CD14-positive monocyte (primary cell): ENCODE data around the gene ATP5MC3. TPM values are rescaled to one million over a fixed set of nuclear protein-coding genes. Genes with fewer than 3 reads are reported as not detected.

Experiments
- DNase-seq, 3 donors: peaks; one replicate each; pipeline ENCODE4 v3.0.0-alpha.2; 2011 to 2022
- H2AFZ ChIP-seq: 2 replicates; pipeline ENCODE4 v1.6.0; 2012; ENCODE audit warnings: mild to moderate bottlenecking, low read depth, low read length, inconsistent platforms; ENCODE audit not compliant: insufficient read depth, poor library complexity, severe bottlenecking
- H3K27ac ChIP-seq, 2 donors: 1 replicate in 1 of 2; 2 replicates in 1 of 2; pipeline ENCODE4 v1.5.1; 2012 to 2013; ENCODE audit warnings: low read length in 2 of 2, control low read depth in 1 of 2, inconsistent platforms in 1 of 2, low read depth in 1 of 2, mild to moderate bottlenecking in 1 of 2
- H3K27me3 ChIP-seq, 2 donors: one replicate each; pipeline versions ENCODE4 v1.6.0 to v1.6.1; 2011 to 2013; ENCODE audit warnings: low read length in 2 of 2; ENCODE audit not compliant: control insufficient read depth in 2 of 2, insufficient read depth in 2 of 2
- H3K36me3 ChIP-seq, 2 donors: replicated peaks in 1 of 2; 1 replicate in 1 of 2; 2 replicates in 1 of 2; pipeline versions ENCODE4 v1.5.1 to v1.6.1; 2012 to 2013; ENCODE audit warnings: low read length in 2 of 2, control low read depth in 1 of 2, inconsistent platforms in 1 of 2, mild to moderate bottlenecking in 1 of 2; ENCODE audit not compliant: insufficient read depth in 2 of 2, control insufficient read depth in 1 of 2
- H3K4me1 ChIP-seq, 2 donors: 1 replicate in 1 of 2; 2 replicates in 1 of 2; pipeline versions ENCODE4 v1.5.1 to v1.6.1; 2012 to 2013; ENCODE audit warnings: low read length in 2 of 2, control low read depth in 1 of 2, inconsistent platforms in 1 of 2, mild to moderate bottlenecking in 1 of 2, moderate library complexity in 1 of 2; ENCODE audit not compliant: insufficient read depth in 2 of 2, control insufficient read depth in 1 of 2
- H3K4me2 ChIP-seq: replicated peaks from 2 replicates; pipeline ENCODE3; 2012; ENCODE audit warnings: low read length, moderate library complexity, mild to moderate bottlenecking; ENCODE audit not compliant: poor library complexity, severe bottlenecking; ENCODE audit errors: extremely low read depth
- H3K4me3 ChIP-seq, 3 experiments: fragments of 200-600 bp in 1 of 3; sonication (generic) in 1 of 3; replicated peaks in 1 of 3; 1 replicate in 2 of 3; 2 replicates in 1 of 3; pipeline ENCODE4 v1.5.1; 2011 to 2013; ENCODE audit warnings: low read length in 3 of 3, mild to moderate bottlenecking in 3 of 3, control low read depth in 2 of 3, low read depth in 2 of 3, inconsistent platforms in 1 of 3, moderate library complexity in 1 of 3
- H3K79me2 ChIP-seq: 2 replicates; pipeline ENCODE4 v1.6.0; 2012; ENCODE audit warnings: mild to moderate bottlenecking, control low read depth, inconsistent platforms, low read length, moderate library complexity; ENCODE audit not compliant: insufficient read depth
- H3K9ac ChIP-seq: 2 replicates; pipeline ENCODE4 v1.6.0; 2017; ENCODE audit warnings: low read length, mild to moderate bottlenecking; ENCODE audit not compliant: insufficient read depth, poor library complexity, severe bottlenecking
- H3K9me3 ChIP-seq, 2 donors: replicated peaks in 1 of 2; 1 replicate in 1 of 2; 2 replicates in 1 of 2; pipeline versions ENCODE4 v1.5.1 to v1.6.1; 2012 to 2013; ENCODE audit warnings: low read length in 2 of 2, control low read depth in 1 of 2; ENCODE audit not compliant: control insufficient read depth in 1 of 2, insufficient read depth in 1 of 2
- H4K20me1 ChIP-seq: 2 replicates; pipeline ENCODE4 v1.6.0; 2012; ENCODE audit warnings: mild to moderate bottlenecking, low read length, control low read depth, moderate library complexity; ENCODE audit not compliant: insufficient read depth
- H3K27ac Mint-ChIP-seq, 7 donors: one replicate each; pipeline ENCODE4 v1.8.0; 2020; ENCODE audit warnings: mild to moderate bottlenecking in 7 of 7, mixed read lengths in 7 of 7, moderate library complexity in 6 of 7, inconsistent platforms in 2 of 7
- H3K27me3 Mint-ChIP-seq, 3 donors: one replicate each; pipeline ENCODE4 v1.8.0; 2021 to 2022; ENCODE audit warnings: low read depth in 3 of 3, mild to moderate bottlenecking in 3 of 3, mixed read lengths in 3 of 3, moderate library complexity in 3 of 3, inconsistent platforms in 1 of 3
- H3K36me3 Mint-ChIP-seq, 2 donors: one replicate each; pipeline ENCODE4 v1.8.0; 2020; ENCODE audit warnings: mixed read lengths in 2 of 2, inconsistent platforms in 1 of 2, mild to moderate bottlenecking in 1 of 2
- H3K4me1 Mint-ChIP-seq: one replicate; pipeline ENCODE4 v1.8.0; 2020; ENCODE audit warnings: mild to moderate bottlenecking, mixed read lengths
- H3K4me3 Mint-ChIP-seq, 2 donors: one replicate each; pipeline ENCODE4 v1.8.0; 2020; ENCODE audit warnings: mild to moderate bottlenecking in 2 of 2, mixed read lengths in 2 of 2, moderate library complexity in 1 of 2
- H3K9me3 Mint-ChIP-seq, 7 donors: one replicate each; pipeline ENCODE4 v1.8.0; 2020 to 2022; ENCODE audit warnings: mixed read lengths in 7 of 7, mild to moderate bottlenecking in 6 of 7, moderate library complexity in 6 of 7, inconsistent platforms in 2 of 7
- WGBS: methylation state at CpG from one replicate; pipeline ENCODE4 v1.1.5; 2013; ENCODE audit warnings: missing lambda C conversion rate; ENCODE audit not compliant: insufficient coverage; 5-methylcytosine and 5-hydroxymethylcytosine counted together
- intact Hi-C, 2 donors: fragments of 100-400 bp; cut with micrococcal nuclease; formaldehyde crosslinking; loops; one replicate each; pipeline versions ENCODE4 v1.15.0 to v1.15.1; 2023
- polyA plus RNA-seq, 3 donors: library from polyadenylated mRNA; depleted of rRNA in 1 of 3; unstranded in 2 of 3; stranded (reverse) in 1 of 3; fragments of 300-500 nt in 2 of 3; fragments of >200 nt in 1 of 3; fragmentation: Illumina TruSeq in 2 of 3; gene quantifications; 1 replicate in 2 of 3; 2 replicates in 1 of 3; pipeline ENCODE4 v1.2.3, GENCODE V29; 2012 to 2021
- TF ChIP-seq, protein P1 (sequence below): fragments of 200-600 bp; IDR thresholded peaks from one replicate; pipeline ENCODE4 v1.8.0; 2022; ENCODE audit warnings: antibody characterized with exemption, mild to moderate bottlenecking

Gene ATP5MC3
- polyA plus RNA-seq, 3 donors: 139 to 533 (median 493) TPM

DNA sequence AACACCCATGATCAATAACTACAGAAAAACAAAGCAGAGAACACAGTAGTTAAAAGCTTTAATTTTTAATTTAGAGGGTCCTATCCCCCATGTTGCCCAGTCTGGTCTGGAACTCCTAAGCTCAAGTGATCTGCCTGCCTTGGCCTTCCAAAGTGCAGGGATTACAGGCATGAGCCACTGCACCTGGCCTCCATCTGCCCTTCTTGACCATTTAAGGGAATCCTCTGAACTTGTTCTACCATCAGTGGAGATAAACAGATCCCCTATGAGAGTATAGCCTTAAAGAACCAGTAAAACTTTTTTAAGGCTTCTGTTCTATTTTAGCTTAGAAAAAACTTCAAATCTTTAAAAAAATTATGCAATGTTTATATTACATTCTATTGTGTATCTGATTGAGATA lies 13.5 kb upstream of the ATP5MC3 start:
- H4K20me1 ChIP-seq: no peaks in the 10 kb centered on the region
- no peaks in the 10 kb centered on the region for H3K9me3 ChIP-seq
- intact Hi-C loops: no loop called here
- peaks cover 0 to 15% (median 11%) of the 10 kb centered on the region in 7 donors for H3K9me3 Mint-ChIP-seq
- no peaks in the 10 kb centered on the region for H3K4me1 Mint-ChIP-seq
- peaks cover 7 to 13% (median 7%) of the 10 kb centered on the region in 3 donors for H3K27me3 Mint-ChIP-seq
- H3K36me3 Mint-ChIP-seq: no peaks in the 10 kb centered on the region
- H3K36me3 ChIP-seq: no peaks in the 10 kb centered on the region
- no peak overlapping the region for H3K27ac ChIP-seq
- no peak overlapping the region for H3K4me3 ChIP-seq
- no peak overlapping the region for H3K4me2 ChIP-seq
- no peak overlapping the region for H2AFZ ChIP-seq
- no peak overlapping the region for H3K4me3 Mint-ChIP-seq
- no peak overlapping the region for H3K9ac ChIP-seq
- TF ChIP-seq, protein P1, sequence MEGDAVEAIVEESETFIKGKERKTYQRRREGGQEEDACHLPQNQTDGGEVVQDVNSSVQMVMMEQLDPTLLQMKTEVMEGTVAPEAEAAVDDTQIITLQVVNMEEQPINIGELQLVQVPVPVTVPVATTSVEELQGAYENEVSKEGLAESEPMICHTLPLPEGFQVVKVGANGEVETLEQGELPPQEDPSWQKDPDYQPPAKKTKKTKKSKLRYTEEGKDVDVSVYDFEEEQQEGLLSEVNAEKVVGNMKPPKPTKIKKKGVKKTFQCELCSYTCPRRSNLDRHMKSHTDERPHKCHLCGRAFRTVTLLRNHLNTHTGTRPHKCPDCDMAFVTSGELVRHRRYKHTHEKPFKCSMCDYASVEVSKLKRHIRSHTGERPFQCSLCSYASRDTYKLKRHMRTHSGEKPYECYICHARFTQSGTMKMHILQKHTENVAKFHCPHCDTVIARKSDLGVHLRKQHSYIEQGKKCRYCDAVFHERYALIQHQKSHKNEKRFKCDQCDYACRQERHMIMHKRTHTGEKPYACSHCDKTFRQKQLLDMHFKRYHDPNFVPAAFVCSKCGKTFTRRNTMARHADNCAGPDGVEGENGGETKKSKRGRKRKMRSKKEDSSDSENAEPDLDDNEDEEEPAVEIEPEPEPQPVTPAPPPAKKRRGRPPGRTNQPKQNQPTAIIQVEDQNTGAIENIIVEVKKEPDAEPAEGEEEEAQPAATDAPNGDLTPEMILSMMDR: no peak
- peaks cover 5 to 7% of the 10 kb centered on the region in 2 donors for H3K27me3 ChIP-seq
- H3K4me1 ChIP-seq: no peaks in the 10 kb centered on the region
- DNase-seq: no peak
- no peak overlapping the region for H3K27ac Mint-ChIP-seq
- H3K79me2 ChIP-seq: no peaks in the 10 kb centered on the region

DNA sequence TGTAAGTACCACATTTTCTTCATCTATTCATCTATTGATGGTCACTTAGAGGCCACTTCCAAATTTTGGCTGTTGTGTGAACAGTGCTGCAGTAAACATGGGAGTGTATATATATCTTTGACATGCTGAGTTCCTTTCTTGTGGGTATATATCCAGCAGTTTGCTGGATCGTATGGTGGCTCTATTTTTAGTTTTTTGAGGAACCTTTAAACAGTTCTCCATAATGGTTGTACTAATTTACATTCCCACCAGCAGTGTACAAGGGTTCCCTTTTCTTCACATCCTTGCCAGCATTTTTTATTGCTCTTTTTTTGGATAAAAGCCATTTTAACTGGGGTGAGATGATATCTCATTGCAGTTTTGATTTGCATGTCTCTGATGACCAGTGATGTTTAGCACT lies 7.3 kb upstream of the ATP5MC3 start:
- no peak for DNase-seq
- H4K20me1 ChIP-seq: no peaks in the 10 kb centered on the region
- intact Hi-C loops: no loop called here
- H3K79me2 ChIP-seq: no peaks in the 10 kb centered on the region
- no peak overlapping the region for H3K27ac ChIP-seq
- no peak overlapping the region for H3K4me3 ChIP-seq
- H3K4me1 ChIP-seq: no peaks in the 10 kb centered on the region
- Mint-ChIP-seq H3K4me3 (no peak overlapping the region), H3K27ac (no peak overlapping the region), H3K4me1 (peaks cover 4% of the 10 kb centered on the region), H3K9me3 (peaks cover 0 to 10% (median 4%) of the 10 kb centered on the region in 7 donors), H3K27me3 (peaks cover 0 to 6% (median 6%) of the 10 kb centered on the region in 3 donors), H3K36me3 (no peaks in the 10 kb centered on the region)
- no CpG with 5 or more reads among the region's 1 CpG for WGBS
- TF ChIP-seq, protein P1: no peak
- H3K4me2 ChIP-seq: no peak overlapping the region
- H3K27me3 ChIP-seq: no peaks in the 10 kb centered on the region
- no peaks in the 10 kb centered on the region for H3K9me3 ChIP-seq
- no peak overlapping the region for H2AFZ ChIP-seq
- no peak overlapping the region for H3K9ac ChIP-seq
- H3K36me3 ChIP-seq: no peaks in the 10 kb centered on the region
